Fibroblast of lung (primary cell): ENCODE measurements around the gene TSSC4. TPM values are rescaled to one million over a fixed set of nuclear protein-coding genes. Genes with fewer than 3 reads are reported as not detected.
"Not testable (repeated sequence)": the region's sequence is repeated elsewhere in the genome, so short reads cannot be mapped to it uniquely, and the experiment has no call there.

Source experiments
- DNase-seq, 2 donors: peaks; one replicate each; pipeline versions ENCODE4 v3.0.0 to v3.0.0-alpha.2; 2010; ENCODE audit warnings: low read depth in 2 of 2
- H2AFZ ChIP-seq: 2 replicates; pipeline ENCODE4 v1.5.1; 2012; ENCODE audit warnings: low read length, control low read depth, inconsistent platforms
- H3K27ac ChIP-seq: 2 replicates; pipeline ENCODE4 v1.5.1; 2011; ENCODE audit warnings: low read length, control low read depth; ENCODE audit not compliant: insufficient read depth
- H3K27me3 ChIP-seq: 2 replicates; pipeline ENCODE4 v1.5.1; 2011; ENCODE audit warnings: mild to moderate bottlenecking, low read length; ENCODE audit not compliant: control insufficient read depth, insufficient read depth
- H3K36me3 ChIP-seq: 2 replicates; pipeline ENCODE4 v1.5.1; 2011; ENCODE audit warnings: low read length; ENCODE audit not compliant: control insufficient read depth, insufficient read depth
- H3K4me1 ChIP-seq: 2 replicates; pipeline ENCODE4 v1.5.1; 2011; ENCODE audit warnings: low read length; ENCODE audit not compliant: control insufficient read depth, insufficient read depth; ENCODE audit errors: extremely low read depth
- H3K4me2 ChIP-seq: 2 replicates; pipeline ENCODE4 v1.5.1; 2011; ENCODE audit warnings: low read length, control low read depth; ENCODE audit not compliant: insufficient read depth; ENCODE audit errors: extremely low read depth
- H3K4me3 ChIP-seq, 4 experiments: fragments of 200-600 bp in 1 of 4; sonication (generic) in 1 of 4; replicated peaks in 1 of 4; 2 replicates each; pipeline ENCODE4 v1.5.1; 2011 to 2016; ENCODE audit warnings: low read length in 4 of 4, low read depth in 3 of 4, mild to moderate bottlenecking in 3 of 4, control low read depth in 2 of 4, inconsistent platforms in 1 of 4, mixed read lengths in 1 of 4; ENCODE audit not compliant: insufficient read depth in 1 of 4; ENCODE audit errors: control extremely low read depth in 1 of 4
- H3K79me2 ChIP-seq: 2 replicates; pipeline ENCODE4 v1.5.1; 2012; ENCODE audit warnings: mild to moderate bottlenecking, low read length, inconsistent platforms; ENCODE audit not compliant: control insufficient read depth, insufficient read depth
- H3K9ac ChIP-seq: 2 replicates; pipeline ENCODE4 v1.5.1; 2011; ENCODE audit warnings: mild to moderate bottlenecking, low read length, control low read depth; ENCODE audit not compliant: insufficient read depth
- H3K9me3 ChIP-seq: 2 replicates; pipeline ENCODE4 v1.5.1; 2012; ENCODE audit warnings: low read depth, low read length; ENCODE audit not compliant: control insufficient read depth, insufficient read depth
- H4K20me1 ChIP-seq: 2 replicates; pipeline ENCODE4 v1.5.1; 2011; ENCODE audit warnings: low read length; ENCODE audit not compliant: control insufficient read depth, insufficient read depth; ENCODE audit errors: extremely low read depth
- CTCF ChIP-seq, 2 donors: IDR thresholded peaks in 1 of 2; conservative IDR thresholded peaks in 1 of 2; 1 replicate in 1 of 2; 2 replicates in 1 of 2; pipeline ENCODE4 v1.5.1; 2011 to 2012; ENCODE audit warnings: low read length in 2 of 2, control low read depth in 1 of 2, inconsistent platforms in 1 of 2, low read depth in 1 of 2, mild to moderate bottlenecking in 1 of 2
- EZH2 ChIP-seq: IDR thresholded peaks from 2 replicates; pipeline ENCODE4 v1.5.1; 2012; ENCODE audit warnings: low read length, control low read depth, mild to moderate bottlenecking; ENCODE audit errors: missing control alignments
- polyA plus RNA-seq, 2 donors: library from polyadenylated mRNA; depleted of rRNA in 1 of 2; stranded (reverse) in 1 of 2; unstranded in 1 of 2; fragments of >200 nt; gene quantifications; 2 replicates each; pipeline ENCODE4 v1.2.1, GENCODE V29; 2011 to 2012; ENCODE audit warnings: missing spikeins in 1 of 2
- total RNA-seq: library from RNA; depleted of rRNA; stranded (reverse); fragments of >200 nt; gene quantifications from 2 replicates; pipeline ENCODE4 v1.2.1, GENCODE V29; 2014

Gene TSSC4
- total and polyA plus RNA-seq, 2 donors (not counting 1 experiment from before 2014, with no cell fraction given), result 8.8 to 48.7 TPM

- no peaks in the 10 kb centered on the region for H3K36me3 ChIP-seq
- TF ChIP-seq CTCF (conservative IDR thresholded peaks at IDR 0.05 in 1 of 2, IDR thresholded peaks at IDR 0.05 in 1 of 2; ENCODE audit: low read depth in 1 of 2, low read length in 2 of 2) (no peak), EZH2 (no peak)
- no peaks in the 10 kb centered on the region for H4K20me1 ChIP-seq
- H3K79me2 ChIP-seq, result no peaks in the 10 kb centered on the region
- H3K4me3 ChIP-seq, result no peak overlapping the region
- H3K4me2 ChIP-seq, result no peak overlapping the region
- H3K9me3 ChIP-seq, result no peaks in the 10 kb centered on the region
- no peak overlapping the region for H3K27ac ChIP-seq
- peak; percentile 14 to 55 for DNase-seq
- H3K4me1 ChIP-seq, result no peaks in the 10 kb centered on the region
- no peak overlapping the region for H2AFZ ChIP-seq
- no peak overlapping the region for H3K9ac ChIP-seq
- H3K27me3 ChIP-seq, result no peaks in the 10 kb centered on the region
Measured at GRCh38 chr11:2355000-2355644, 45.4 kb upstream of the TSSC4 start.

- Histone ChIP-seq H3K4me3 (no peak overlapping the region), H3K9me3 (no peaks in the 10 kb centered on the region), H3K9ac (no peak overlapping the region), H3K27me3 (no peaks in the 10 kb centered on the region), H3K79me2 (no peaks in the 10 kb centered on the region), H3K4me2 (no peak overlapping the region), H3K4me1 (no peaks in the 10 kb centered on the region), H2AFZ (no peak overlapping the region), H4K20me1 (no peaks in the 10 kb centered on the region), H3K27ac (no peak overlapping the region), H3K36me3 (no peaks in the 10 kb centered on the region)
- TF ChIP-seq EZH2 (no peak), CTCF (conservative IDR thresholded peaks at IDR 0.05 in 1 of 2, IDR thresholded peaks at IDR 0.05 in 1 of 2; ENCODE audit: low read depth in 1 of 2, low read length in 2 of 2) (no peak)
- no peak for DNase-seq
Measured at GRCh38 chr11:2357246-2357645, 43.3 kb upstream of the TSSC4 start.

GRCh38 chr11:2357651-2358050 lies 42.9 kb upstream of the TSSC4 start:
- not testable (repeated sequence) for H3K79me2 ChIP-seq, H3K4me3 ChIP-seq, DNase-seq, H4K20me1 ChIP-seq, H2AFZ ChIP-seq, H3K9me3 ChIP-seq, H3K4me1 ChIP-seq, H3K4me2 ChIP-seq, H3K27ac ChIP-seq, H3K36me3 ChIP-seq, H3K9ac ChIP-seq, H3K27me3 ChIP-seq
